Gastroesophageal sphincter (tissue), 4 donors: Measurements from ENCODE around the gene PDE10A. TPM values are rescaled to one million over a fixed set of nuclear protein-coding genes. Genes with fewer than 3 reads are reported as not detected.

ENCODE experiments used
- ATAC-seq: fragments of 150-250 bp; one replicate; pipeline ENCODE4 v1.9.1; 2016; ENCODE audit warnings: mild to moderate bottlenecking, moderate library complexity
- H3K27ac ChIP-seq, 4 donors: fragments of 200-600 bp; sonication (generic) in 3 of 4; 1 replicate in 3 of 4; 2 replicates in 1 of 4; pipeline ENCODE4 v1.5.1; 2016 to 2019
- H3K27me3 ChIP-seq: fragments of 200-600 bp; sonication (generic); one replicate; pipeline ENCODE4 v1.5.1; 2019
- H3K36me3 ChIP-seq, 2 donors: fragments of 200-600 bp; sonication (generic); one replicate each; pipeline ENCODE4 v1.5.1; 2019; ENCODE audit warnings: control low read depth in 1 of 2
- H3K4me1 ChIP-seq, 3 donors: fragments of 200-600 bp; sonication (generic); 1 replicate in 2 of 3; 2 replicates in 1 of 3; pipeline ENCODE4 v1.5.1; 2016 to 2019; ENCODE audit warnings: control low read depth in 2 of 3
- H3K4me3 ChIP-seq, 2 donors: fragments of 200-600 bp; sonication (generic); one replicate each; pipeline ENCODE4 v1.5.1; 2019; ENCODE audit warnings: mild to moderate bottlenecking in 1 of 2, moderate library complexity in 1 of 2
- H3K9me3 ChIP-seq, 3 donors: fragments of 200-600 bp; sonication (generic); one replicate each; pipeline ENCODE4 v1.5.1; 2017 to 2019; ENCODE audit warnings: control low read depth in 2 of 3
- EP300 ChIP-seq: sonication (generic); formaldehyde crosslinking; IDR thresholded peaks from one replicate; pipeline ENCODE4 v1.6.1; 2017; ENCODE audit warnings: antibody characterized with exemption, mild to moderate bottlenecking
- POLR2A ChIP-seq, 2 donors: fragments of 450-650 bp; IDR thresholded peaks; one replicate each; pipeline ENCODE4 v1.6.1; 2017; ENCODE audit warnings: antibody characterized with exemption in 2 of 2, mild to moderate bottlenecking in 2 of 2, moderate library complexity in 1 of 2
- POLR2AphosphoS5 ChIP-seq: sonication (generic); formaldehyde crosslinking; IDR thresholded peaks from one replicate; pipeline ENCODE4 v1.6.1; 2017; ENCODE audit warnings: antibody characterized with exemption
- WGBS, 2 donors: methylation state at CpG; one replicate each; pipeline ENCODE4 v1.1.5; 2018; ENCODE audit warnings: low coverage in 1 of 2; 5-methylcytosine and 5-hydroxymethylcytosine counted together
- total RNA-seq, 4 donors: library from RNA; depleted of rRNA; stranded (reverse); fragments of >200 nt; gene quantifications; one replicate each; pipeline ENCODE4 v1.1.0, GENCODE V29; 2016
- TF ChIP-seq, protein P1 (sequence below), 4 experiments: fragments of 200-600 bp in 2 of 4; fragments of 450-650 bp in 2 of 4; sonication (generic) in 1 of 4; IDR thresholded peaks; one replicate each; pipeline ENCODE4 v1.5.1; 2017 to 2019; ENCODE audit warnings: antibody characterized with exemption in 4 of 4, mild to moderate bottlenecking in 2 of 4, moderate library complexity in 2 of 4

Gene PDE10A
- total RNA-seq, 4 donors from 2014 or later, result 2.5 to 12.1 (median 4.0) TPM

DNA sequence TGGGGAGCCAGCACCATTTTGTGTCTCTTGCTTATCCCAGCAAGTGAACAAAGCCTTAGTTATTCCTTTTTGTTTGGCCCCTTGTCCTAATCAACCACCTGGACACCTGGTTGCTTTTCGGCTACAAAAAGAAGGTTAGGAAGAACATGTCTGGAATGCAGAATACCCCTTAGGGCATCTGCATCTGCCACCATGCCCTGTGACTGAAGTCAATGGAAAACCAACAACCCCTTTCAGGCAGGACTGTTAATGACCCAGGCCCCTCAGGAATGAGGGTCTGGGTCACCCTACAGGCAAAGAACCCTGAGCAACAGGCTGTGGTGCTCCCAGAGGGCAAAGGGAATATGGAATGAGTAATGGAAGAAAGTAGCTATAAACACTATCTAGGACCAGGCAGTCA is 78.5 kb downstream of the PDE10A start:
- Histone ChIP-seq H3K9me3 (peaks cover 0 to 10% (median 0%) of the 10 kb centered on the region in 3 donors), H3K4me3 (no peak overlapping the region), H3K27me3 (no peaks in the 10 kb centered on the region), H3K27ac (no peak overlapping the region), H3K4me1 (no peaks in the 10 kb centered on the region), H3K36me3 (no peaks in the 10 kb centered on the region)
- TF ChIP-seq, protein P1, sequence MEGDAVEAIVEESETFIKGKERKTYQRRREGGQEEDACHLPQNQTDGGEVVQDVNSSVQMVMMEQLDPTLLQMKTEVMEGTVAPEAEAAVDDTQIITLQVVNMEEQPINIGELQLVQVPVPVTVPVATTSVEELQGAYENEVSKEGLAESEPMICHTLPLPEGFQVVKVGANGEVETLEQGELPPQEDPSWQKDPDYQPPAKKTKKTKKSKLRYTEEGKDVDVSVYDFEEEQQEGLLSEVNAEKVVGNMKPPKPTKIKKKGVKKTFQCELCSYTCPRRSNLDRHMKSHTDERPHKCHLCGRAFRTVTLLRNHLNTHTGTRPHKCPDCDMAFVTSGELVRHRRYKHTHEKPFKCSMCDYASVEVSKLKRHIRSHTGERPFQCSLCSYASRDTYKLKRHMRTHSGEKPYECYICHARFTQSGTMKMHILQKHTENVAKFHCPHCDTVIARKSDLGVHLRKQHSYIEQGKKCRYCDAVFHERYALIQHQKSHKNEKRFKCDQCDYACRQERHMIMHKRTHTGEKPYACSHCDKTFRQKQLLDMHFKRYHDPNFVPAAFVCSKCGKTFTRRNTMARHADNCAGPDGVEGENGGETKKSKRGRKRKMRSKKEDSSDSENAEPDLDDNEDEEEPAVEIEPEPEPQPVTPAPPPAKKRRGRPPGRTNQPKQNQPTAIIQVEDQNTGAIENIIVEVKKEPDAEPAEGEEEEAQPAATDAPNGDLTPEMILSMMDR (IDR thresholded peaks at IDR 0.05), result no peak
- TF ChIP-seq POLR2A (IDR thresholded peaks at IDR 0.05) (no peak), POLR2AphosphoS5 (no peak), EP300 (no peak)
- no peak for ATAC-seq
- WGBS, 2 donors, result 100% methylated on average over 1 of the region's 1 CpG

DNA sequence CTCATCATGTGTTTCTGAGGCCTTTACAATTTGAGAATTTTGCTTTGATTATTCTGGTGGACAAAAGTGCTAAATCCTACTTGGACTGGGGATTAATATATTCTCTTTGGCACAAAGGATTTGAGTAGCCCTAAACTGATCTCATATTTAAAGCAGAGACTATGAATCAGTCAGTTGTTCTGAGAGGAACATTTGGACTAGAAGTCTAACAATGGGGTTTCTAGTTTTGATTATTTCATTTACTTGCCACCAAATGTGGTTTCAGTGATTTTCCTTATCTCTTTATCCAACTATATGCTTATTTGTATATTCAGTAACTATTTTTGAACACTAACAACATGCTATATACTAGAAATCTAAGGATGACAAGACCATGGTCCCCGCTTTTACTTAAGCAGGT is 81.4 kb downstream of the PDE10A start:
- no peaks in the 10 kb centered on the region for H3K36me3 ChIP-seq
- H3K4me3 ChIP-seq, result no peak overlapping the region
- TF ChIP-seq POLR2A (IDR thresholded peaks at IDR 0.05), result no peak
- no peak for TF ChIP-seq POLR2AphosphoS5
- TF ChIP-seq, protein P1 (IDR thresholded peaks at IDR 0.05), result no peak
- no peak for TF ChIP-seq EP300
- H3K27ac ChIP-seq, result no peak overlapping the region
- 100% methylated on average over 1 of the region's 1 CpG for WGBS, 2 donors
- H3K27me3 ChIP-seq, result no peaks in the 10 kb centered on the region
- H3K4me1 ChIP-seq, result no peaks in the 10 kb centered on the region
- peaks cover 0 to 10% (median 0%) of the 10 kb centered on the region in 3 donors for H3K9me3 ChIP-seq
- no peak for ATAC-seq

DNA sequence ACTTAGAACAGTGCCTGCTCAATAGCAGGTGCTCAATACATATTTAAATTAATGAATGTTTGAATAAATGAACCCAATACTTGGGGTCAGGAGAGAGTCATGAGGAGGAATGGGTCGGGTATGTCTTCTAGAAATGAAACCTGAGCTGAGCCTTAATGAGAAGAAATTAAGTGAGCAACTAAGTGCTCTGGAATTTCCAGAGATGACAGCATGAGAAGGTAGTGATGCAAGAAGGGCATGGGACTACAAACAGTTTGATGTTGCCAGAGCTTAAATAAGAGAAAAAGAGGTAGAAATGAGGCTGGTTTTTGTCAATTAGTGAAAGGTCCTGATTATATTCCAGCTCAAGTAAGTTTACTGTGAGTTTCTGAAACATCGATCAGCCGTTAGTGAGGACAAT is 82.9 kb downstream of the PDE10A start:
- ATAC-seq, result no peak
- peaks cover 0 to 2% (median 0%) of the 10 kb centered on the region in 3 donors for H3K9me3 ChIP-seq
- no peaks in the 10 kb centered on the region for H3K36me3 ChIP-seq
- no peak overlapping the region for H3K27ac ChIP-seq
- WGBS, 2 donors, result 90 to 91% methylated on average over 3 of the region's 3 CpGs
- no peaks in the 10 kb centered on the region for H3K27me3 ChIP-seq
- no peak for TF ChIP-seq POLR2A (IDR thresholded peaks at IDR 0.05)
- TF ChIP-seq POLR2AphosphoS5, result no peak
- TF ChIP-seq, protein P1 (IDR thresholded peaks at IDR 0.05), result no peak
- no peak for TF ChIP-seq EP300
- H3K4me1 ChIP-seq, result no peaks in the 10 kb centered on the region
- no peak overlapping the region for H3K4me3 ChIP-seq

DNA sequence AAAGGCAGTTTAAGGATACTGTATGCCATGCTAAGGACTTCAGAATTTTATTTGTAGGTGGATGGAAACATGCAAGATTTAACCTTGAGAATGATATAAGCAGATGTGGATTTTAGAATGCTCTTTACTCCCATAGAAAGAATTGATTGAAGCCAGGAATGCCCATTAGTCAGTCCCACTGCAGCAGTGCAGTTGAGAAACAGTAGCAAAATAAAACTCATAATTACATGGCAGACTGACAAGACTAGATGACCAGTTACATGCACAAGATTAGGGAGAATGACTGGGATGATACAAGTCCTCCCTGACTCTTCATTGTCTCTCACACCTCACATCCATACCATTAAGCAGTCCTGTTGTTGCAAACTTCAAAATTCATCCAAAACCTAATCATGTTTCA is 83.9 kb downstream of the PDE10A start:
- no peak for TF ChIP-seq POLR2A (IDR thresholded peaks at IDR 0.05)
- no peak for TF ChIP-seq EP300
- TF ChIP-seq POLR2AphosphoS5, result no peak
- TF ChIP-seq, protein P1 (IDR thresholded peaks at IDR 0.05), result no peak
- Histone ChIP-seq H3K4me3 (no peak overlapping the region), H3K36me3 (no peaks in the 10 kb centered on the region), H3K27ac (no peak overlapping the region), H3K27me3 (no peaks in the 10 kb centered on the region), H3K4me1 (peaks cover 0 to under 1% (median 0%) of the 10 kb centered on the region in 3 donors), H3K9me3 (no peaks in the 10 kb centered on the region)
- no peak for ATAC-seq

DNA sequence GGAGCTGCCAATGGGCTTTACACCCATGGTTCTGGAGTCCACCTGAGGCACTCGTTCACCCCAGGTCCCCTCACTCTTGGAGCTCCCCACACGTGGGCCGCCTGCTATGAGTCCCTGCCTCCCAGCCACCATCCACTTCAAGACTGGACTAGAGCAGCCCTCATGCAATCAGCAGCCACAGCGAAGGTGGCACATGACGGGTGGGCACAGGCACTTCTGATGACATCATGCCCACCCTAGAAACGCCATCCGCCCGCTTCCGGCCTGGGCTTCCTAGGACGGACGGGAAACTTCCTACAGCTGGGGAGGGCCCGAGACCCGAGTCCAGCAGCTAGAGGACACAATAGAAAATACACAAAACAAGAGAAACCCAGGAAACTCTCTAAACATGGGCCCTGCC is 85.5 kb downstream of the PDE10A start:
- no peak for ATAC-seq
- TF ChIP-seq POLR2AphosphoS5, result no peak
- TF ChIP-seq, protein P1 (IDR thresholded peaks at IDR 0.05), result no peak
- no peak for TF ChIP-seq EP300
- TF ChIP-seq POLR2A (IDR thresholded peaks at IDR 0.05), result no peak
- WGBS, 2 donors, result 100% methylated on average over 1 of the region's 13 CpGs
- Histone ChIP-seq H3K4me3 (no peak overlapping the region), H3K27ac (no peak overlapping the region), H3K36me3 (no peaks in the 10 kb centered on the region), H3K9me3 (no peaks in the 10 kb centered on the region), H3K27me3 (no peaks in the 10 kb centered on the region), H3K4me1 (peaks cover 0 to 17% (median 0%) of the 10 kb centered on the region in 3 donors)
